K562 (cell line): ENCODE measurements around the gene TNFAIP8L1. TPM values are rescaled to one million over a fixed set of nuclear protein-coding genes. Genes with fewer than 3 reads are reported as not detected.

Experiments used
- ARID3B ChIP-seq: fragments of 250-450 bp; sonication (Bioruptor Pico); IDR thresholded peaks from 2 replicates; pipeline ENCODE4 v1.4.0; 2020; ENCODE audit warnings: borderline replicate concordance
- CBFB ChIP-seq: sonication (generic); formaldehyde crosslinking; IDR thresholded peaks from 2 replicates; pipeline ENCODE4 v1.4.0; 2020; ENCODE audit warnings: mild to moderate bottlenecking, missing genetic modification reagents
- FOXM1 ChIP-seq, 2 experiments: fragments of 450-650 bp in 1 of 2; sonication (generic) in 1 of 2; formaldehyde crosslinking in 1 of 2; IDR thresholded peaks; 2 replicates each; pipeline versions ENCODE4 v1.6.1 to v1.9.0; 2017 to 2022; ENCODE audit warnings: low read depth in 2 of 2, mild to moderate bottlenecking in 2 of 2, missing genetic modification reagents in 1 of 2, moderate library complexity in 1 of 2
- HNRNPUL1 ChIP-seq: fragments of 200-400 bp; formaldehyde crosslinking; IDR thresholded peaks from 2 replicates; pipeline ENCODE4 v1.6.1; 2017; ENCODE audit warnings: low read length
- HOMEZ ChIP-seq: fragments of 250-450 bp; sonication (Bioruptor Pico); IDR thresholded peaks from 2 replicates; pipeline ENCODE4 v1.4.0; 2020; ENCODE audit warnings: mild to moderate bottlenecking, moderate library complexity
- IRF1 ChIP-seq: sonication (generic); formaldehyde crosslinking; IDR thresholded peaks from 2 replicates; pipeline ENCODE4 v1.8.0; 2022; ENCODE audit warnings: missing genetic modification reagents, mild to moderate bottlenecking, borderline replicate concordance
- MYBL2 ChIP-seq, 2 experiments: fragments of 450-650 bp in 1 of 2; sonication (generic) in 1 of 2; formaldehyde crosslinking in 1 of 2; IDR thresholded peaks; 2 replicates each; pipeline versions ENCODE4 v1.6.1 to v1.8.1; 2017 to 2022; ENCODE audit warnings: borderline replicate concordance in 1 of 2, inconsistent platforms in 1 of 2, low read depth in 1 of 2, mild to moderate bottlenecking in 1 of 2, missing genetic modification reagents in 1 of 2, moderate library complexity in 1 of 2
- REST ChIP-seq, 2 experiments: fragments of 450-650 bp; formaldehyde crosslinking in 1 of 2; IDR thresholded peaks; 2 replicates each; pipeline versions ENCODE4 v1.4.0 to v1.6.1; 2014 to 2020; ENCODE audit warnings: mild to moderate bottlenecking in 2 of 2, borderline replicate concordance in 1 of 2, low read depth in 1 of 2
- TBP ChIP-seq: optimal IDR thresholded peaks from 2 replicates; pipeline ENCODE3; 2011; ENCODE audit warnings: low read depth, low read length, improper control_type of control experiment
- ZKSCAN1 ChIP-seq: fragments of 150-350 bp; IDR thresholded peaks from 2 replicates; pipeline ENCODE4 v1.6.1; 2016; ENCODE audit warnings: low read depth, low read length
- ZNF274 ChIP-seq: IDR thresholded peaks from 2 replicates; pipeline ENCODE4 v1.6.1; 2011; ENCODE audit warnings: low read depth, mild to moderate bottlenecking, low read length, moderate library complexity, borderline replicate concordance
- ZNF668 ChIP-seq: fragments of 250-450 bp; sonication (Bioruptor Pico); IDR thresholded peaks from 2 replicates; pipeline ENCODE4 v1.8.0; 2022; ENCODE audit warnings: mild to moderate bottlenecking, inconsistent platforms
- polyA plus RNA-seq, 8 experiments: library from polyadenylated mRNA; depleted of rRNA in 4 of 8; stranded (reverse) in 5 of 8; unstranded in 3 of 8; fragments of >200 nt; fragmentation: Nextera tagmentation in 2 of 8; fragmentation: Illumina TruSeq in 1 of 8; extraction: Ambion mirVana in 2 of 8; extraction: Trizol in 1 of 8; gene quantifications; 2 replicates each; pipeline versions ENCODE4 v1.2.1 to v1.2.3, GENCODE V29; 2011 to 2014; ENCODE audit warnings: inconsistent platforms in 1 of 8, missing spikeins in 1 of 8
- total RNA-seq, 7 experiments: library from RNA; depleted of rRNA in 6 of 7; stranded (reverse); fragments of >200 nt in 6 of 7; fragmentation: Illumina TruSeq in 2 of 7; extraction: Trizol in 2 of 7; gene quantifications; 2 replicates each; pipeline versions ENCODE4 v1.2.1 to v1.2.3, GENCODE V29; 2011 to 2021; ENCODE audit warnings: low replicate concordance in 1 of 7

TNFAIP8L1 gene
- total and polyA plus RNA-seq, 9 of the 15 experiments (the other 6 are each of a cell fraction or from before 2014, with no cell fraction given) = 0.69 to 9.3 (median 4.9) TPM

- TF ChIP-seq IRF1 (CRISPR knock-in tag) (no peak), ZKSCAN1 (no peak), ZNF668 (CRISPR knock-in tag) (no peak), FOXM1 (IDR thresholded peaks at IDR 0.05; ENCODE audit: low read depth) (no peak), FOXM1 (CRISPR knock-in tag; IDR thresholded peaks at IDR 0.05; ENCODE audit: low read depth) (no peak), TBP (peak; percentile 48), ZNF274 (no peak), CBFB (CRISPR knock-in tag) (no peak), HNRNPUL1 (no peak), HOMEZ (no peak), ARID3B (CRISPR knock-in tag) (no peak), MYBL2 (IDR thresholded peaks at IDR 0.05; ENCODE audit: low read depth) (no peak), MYBL2 (CRISPR knock-in tag; IDR thresholded peaks at IDR 0.05; ENCODE audit: borderline replicate concordance) (no peak), REST (IDR thresholded peaks at IDR 0.05; ENCODE audit: borderline replicate concordance) (peak; percentile 26), REST (CRISPR knock-in tag; IDR thresholded peaks at IDR 0.05; ENCODE audit: low read depth) (no peak)
Observed at GRCh38 chr19:4624733-4625362, 14.5 kb upstream of the TNFAIP8L1 start (continued).
